GM23338 (cell line): ENCODE results near the gene SMURF1.

Experiments
- CREB1 ChIP-seq: fragments of 250-450 bp; sonication (Bioruptor Pico); IDR thresholded peaks from 2 replicates; pipeline ENCODE4 v1.5.0; 2020; ENCODE audit warnings: low read depth, mild to moderate bottlenecking, moderate library complexity
- EZH2 ChIP-seq: fragments of 200-600 bp; sonication (generic); IDR thresholded peaks from one replicate; pipeline ENCODE4 v1.8.0; 2017; ENCODE audit warnings: antibody characterized with exemption, mild to moderate bottlenecking, low read depth; ENCODE audit not compliant: unreplicated experiment
- EZH2phosphoT487 ChIP-seq: fragments of 200-600 bp; sonication (generic); IDR thresholded peaks from one replicate; pipeline ENCODE4 v1.8.1; 2018; ENCODE audit warnings: antibody characterized with exemption; ENCODE audit not compliant: unreplicated experiment
- JUNB ChIP-seq: IDR thresholded peaks from one replicate; pipeline ENCODE4 v1.6.1; 2016; ENCODE audit warnings: antibody characterized with exemption; ENCODE audit not compliant: unreplicated experiment
- NANOG ChIP-seq: IDR thresholded peaks from 2 replicates; pipeline ENCODE4 v1.6.1; 2016; ENCODE audit warnings: antibody characterized with exemption, borderline replicate concordance
- POLR2AphosphoS5 ChIP-seq: IDR thresholded peaks from 2 replicates; pipeline ENCODE4 v1.6.1; 2016; ENCODE audit warnings: antibody characterized with exemption, low read depth
- STAT1 ChIP-seq: IDR thresholded peaks from one replicate; pipeline ENCODE4 v1.6.1; 2016; ENCODE audit warnings: antibody characterized with exemption; ENCODE audit not compliant: unreplicated experiment
- ZNF114 ChIP-seq: fragments of 250-450 bp; sonication (Bioruptor Pico); IDR thresholded peaks from 2 replicates; pipeline ENCODE4 v1.5.0; 2020; ENCODE audit warnings: mild to moderate bottlenecking, moderate library complexity
- ZNF331 ChIP-seq: fragments of 250-450 bp; sonication (Bioruptor Pico); IDR thresholded peaks from 2 replicates; pipeline ENCODE4 v1.5.0; 2020; ENCODE audit warnings: low read depth, mild to moderate bottlenecking, moderate library complexity
- TF ChIP-seq, protein P1 (sequence below), 2 experiments: fragments of 200-600 bp in 1 of 2; sonication (generic) in 1 of 2; conservative IDR thresholded peaks; 2 replicates each; pipeline versions ENCODE4 v1.5.1 to v1.6.1; 2016 to 2017; ENCODE audit warnings: antibody characterized with exemption in 2 of 2, low read depth in 2 of 2, mild to moderate bottlenecking in 2 of 2, moderate library complexity in 1 of 2
- TF ChIP-seq, protein P2 (sequence below): IDR thresholded peaks from 2 replicates; pipeline ENCODE4 v1.6.1; 2016; ENCODE audit warnings: antibody characterized with exemption
- TF ChIP-seq, protein P3 (sequence below): IDR thresholded peaks from one replicate; pipeline ENCODE4 v1.6.1; 2018; ENCODE audit warnings: antibody characterized with exemption; ENCODE audit not compliant: unreplicated experiment
- TF ChIP-seq, protein P4 (sequence below): fragments of 250-450 bp; sonication (Bioruptor Pico); IDR thresholded peaks from 2 replicates; pipeline ENCODE4 v1.5.0; 2020; ENCODE audit warnings: mild to moderate bottlenecking, moderate library complexity

DNA sequence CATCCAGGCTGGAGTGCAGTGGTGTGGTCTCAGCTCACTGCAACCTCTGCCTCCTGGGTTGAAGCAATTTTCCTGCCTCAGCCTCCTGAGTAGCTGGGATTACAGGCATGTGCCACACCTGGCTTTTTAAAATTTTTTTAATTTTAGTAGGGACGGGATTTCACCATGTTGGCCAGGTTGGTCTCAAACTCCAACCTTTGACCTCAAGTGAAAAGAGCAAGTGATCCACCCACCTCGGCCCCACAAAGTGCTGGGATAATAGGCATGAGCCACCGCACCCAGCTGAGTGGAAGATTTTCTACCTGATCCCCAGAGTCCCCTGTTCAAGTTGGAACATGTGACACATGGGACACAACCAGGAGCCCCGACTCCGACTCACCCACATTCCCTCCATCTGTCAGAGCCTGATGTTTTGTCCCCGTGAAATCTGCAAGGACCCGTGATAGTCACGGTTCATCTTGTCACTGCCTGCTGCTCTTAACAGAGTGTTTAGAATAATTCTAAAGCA, 104.5 kb downstream of the SMURF1 start:
- TF ChIP-seq, protein P1, sequence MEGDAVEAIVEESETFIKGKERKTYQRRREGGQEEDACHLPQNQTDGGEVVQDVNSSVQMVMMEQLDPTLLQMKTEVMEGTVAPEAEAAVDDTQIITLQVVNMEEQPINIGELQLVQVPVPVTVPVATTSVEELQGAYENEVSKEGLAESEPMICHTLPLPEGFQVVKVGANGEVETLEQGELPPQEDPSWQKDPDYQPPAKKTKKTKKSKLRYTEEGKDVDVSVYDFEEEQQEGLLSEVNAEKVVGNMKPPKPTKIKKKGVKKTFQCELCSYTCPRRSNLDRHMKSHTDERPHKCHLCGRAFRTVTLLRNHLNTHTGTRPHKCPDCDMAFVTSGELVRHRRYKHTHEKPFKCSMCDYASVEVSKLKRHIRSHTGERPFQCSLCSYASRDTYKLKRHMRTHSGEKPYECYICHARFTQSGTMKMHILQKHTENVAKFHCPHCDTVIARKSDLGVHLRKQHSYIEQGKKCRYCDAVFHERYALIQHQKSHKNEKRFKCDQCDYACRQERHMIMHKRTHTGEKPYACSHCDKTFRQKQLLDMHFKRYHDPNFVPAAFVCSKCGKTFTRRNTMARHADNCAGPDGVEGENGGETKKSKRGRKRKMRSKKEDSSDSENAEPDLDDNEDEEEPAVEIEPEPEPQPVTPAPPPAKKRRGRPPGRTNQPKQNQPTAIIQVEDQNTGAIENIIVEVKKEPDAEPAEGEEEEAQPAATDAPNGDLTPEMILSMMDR (conservative IDR thresholded peaks at IDR 0.05; ENCODE audit: low read depth in 2 of 2) = no peak
- TF ChIP-seq POLR2AphosphoS5 (no peak), EZH2 (no peak), CREB1 (no peak), JUNB (no peak), NANOG (no peak), EZH2phosphoT487 (no peak), ZNF331 (CRISPR knock-in tag) (no peak), ZNF114 (no peak), STAT1 (no peak)
- TF ChIP-seq, protein P2, sequence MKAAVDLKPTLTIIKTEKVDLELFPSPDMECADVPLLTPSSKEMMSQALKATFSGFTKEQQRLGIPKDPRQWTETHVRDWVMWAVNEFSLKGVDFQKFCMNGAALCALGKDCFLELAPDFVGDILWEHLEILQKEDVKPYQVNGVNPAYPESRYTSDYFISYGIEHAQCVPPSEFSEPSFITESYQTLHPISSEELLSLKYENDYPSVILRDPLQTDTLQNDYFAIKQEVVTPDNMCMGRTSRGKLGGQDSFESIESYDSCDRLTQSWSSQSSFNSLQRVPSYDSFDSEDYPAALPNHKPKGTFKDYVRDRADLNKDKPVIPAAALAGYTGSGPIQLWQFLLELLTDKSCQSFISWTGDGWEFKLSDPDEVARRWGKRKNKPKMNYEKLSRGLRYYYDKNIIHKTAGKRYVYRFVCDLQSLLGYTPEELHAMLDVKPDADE = no peak
- TF ChIP-seq, protein P3, sequence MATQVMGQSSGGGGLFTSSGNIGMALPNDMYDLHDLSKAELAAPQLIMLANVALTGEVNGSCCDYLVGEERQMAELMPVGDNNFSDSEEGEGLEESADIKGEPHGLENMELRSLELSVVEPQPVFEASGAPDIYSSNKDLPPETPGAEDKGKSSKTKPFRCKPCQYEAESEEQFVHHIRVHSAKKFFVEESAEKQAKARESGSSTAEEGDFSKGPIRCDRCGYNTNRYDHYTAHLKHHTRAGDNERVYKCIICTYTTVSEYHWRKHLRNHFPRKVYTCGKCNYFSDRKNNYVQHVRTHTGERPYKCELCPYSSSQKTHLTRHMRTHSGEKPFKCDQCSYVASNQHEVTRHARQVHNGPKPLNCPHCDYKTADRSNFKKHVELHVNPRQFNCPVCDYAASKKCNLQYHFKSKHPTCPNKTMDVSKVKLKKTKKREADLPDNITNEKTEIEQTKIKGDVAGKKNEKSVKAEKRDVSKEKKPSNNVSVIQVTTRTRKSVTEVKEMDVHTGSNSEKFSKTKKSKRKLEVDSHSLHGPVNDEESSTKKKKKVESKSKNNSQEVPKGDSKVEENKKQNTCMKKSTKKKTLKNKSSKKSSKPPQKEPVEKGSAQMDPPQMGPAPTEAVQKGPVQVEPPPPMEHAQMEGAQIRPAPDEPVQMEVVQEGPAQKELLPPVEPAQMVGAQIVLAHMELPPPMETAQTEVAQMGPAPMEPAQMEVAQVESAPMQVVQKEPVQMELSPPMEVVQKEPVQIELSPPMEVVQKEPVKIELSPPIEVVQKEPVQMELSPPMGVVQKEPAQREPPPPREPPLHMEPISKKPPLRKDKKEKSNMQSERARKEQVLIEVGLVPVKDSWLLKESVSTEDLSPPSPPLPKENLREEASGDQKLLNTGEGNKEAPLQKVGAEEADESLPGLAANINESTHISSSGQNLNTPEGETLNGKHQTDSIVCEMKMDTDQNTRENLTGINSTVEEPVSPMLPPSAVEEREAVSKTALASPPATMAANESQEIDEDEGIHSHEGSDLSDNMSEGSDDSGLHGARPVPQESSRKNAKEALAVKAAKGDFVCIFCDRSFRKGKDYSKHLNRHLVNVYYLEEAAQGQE = no peak
- TF ChIP-seq, protein P4, sequence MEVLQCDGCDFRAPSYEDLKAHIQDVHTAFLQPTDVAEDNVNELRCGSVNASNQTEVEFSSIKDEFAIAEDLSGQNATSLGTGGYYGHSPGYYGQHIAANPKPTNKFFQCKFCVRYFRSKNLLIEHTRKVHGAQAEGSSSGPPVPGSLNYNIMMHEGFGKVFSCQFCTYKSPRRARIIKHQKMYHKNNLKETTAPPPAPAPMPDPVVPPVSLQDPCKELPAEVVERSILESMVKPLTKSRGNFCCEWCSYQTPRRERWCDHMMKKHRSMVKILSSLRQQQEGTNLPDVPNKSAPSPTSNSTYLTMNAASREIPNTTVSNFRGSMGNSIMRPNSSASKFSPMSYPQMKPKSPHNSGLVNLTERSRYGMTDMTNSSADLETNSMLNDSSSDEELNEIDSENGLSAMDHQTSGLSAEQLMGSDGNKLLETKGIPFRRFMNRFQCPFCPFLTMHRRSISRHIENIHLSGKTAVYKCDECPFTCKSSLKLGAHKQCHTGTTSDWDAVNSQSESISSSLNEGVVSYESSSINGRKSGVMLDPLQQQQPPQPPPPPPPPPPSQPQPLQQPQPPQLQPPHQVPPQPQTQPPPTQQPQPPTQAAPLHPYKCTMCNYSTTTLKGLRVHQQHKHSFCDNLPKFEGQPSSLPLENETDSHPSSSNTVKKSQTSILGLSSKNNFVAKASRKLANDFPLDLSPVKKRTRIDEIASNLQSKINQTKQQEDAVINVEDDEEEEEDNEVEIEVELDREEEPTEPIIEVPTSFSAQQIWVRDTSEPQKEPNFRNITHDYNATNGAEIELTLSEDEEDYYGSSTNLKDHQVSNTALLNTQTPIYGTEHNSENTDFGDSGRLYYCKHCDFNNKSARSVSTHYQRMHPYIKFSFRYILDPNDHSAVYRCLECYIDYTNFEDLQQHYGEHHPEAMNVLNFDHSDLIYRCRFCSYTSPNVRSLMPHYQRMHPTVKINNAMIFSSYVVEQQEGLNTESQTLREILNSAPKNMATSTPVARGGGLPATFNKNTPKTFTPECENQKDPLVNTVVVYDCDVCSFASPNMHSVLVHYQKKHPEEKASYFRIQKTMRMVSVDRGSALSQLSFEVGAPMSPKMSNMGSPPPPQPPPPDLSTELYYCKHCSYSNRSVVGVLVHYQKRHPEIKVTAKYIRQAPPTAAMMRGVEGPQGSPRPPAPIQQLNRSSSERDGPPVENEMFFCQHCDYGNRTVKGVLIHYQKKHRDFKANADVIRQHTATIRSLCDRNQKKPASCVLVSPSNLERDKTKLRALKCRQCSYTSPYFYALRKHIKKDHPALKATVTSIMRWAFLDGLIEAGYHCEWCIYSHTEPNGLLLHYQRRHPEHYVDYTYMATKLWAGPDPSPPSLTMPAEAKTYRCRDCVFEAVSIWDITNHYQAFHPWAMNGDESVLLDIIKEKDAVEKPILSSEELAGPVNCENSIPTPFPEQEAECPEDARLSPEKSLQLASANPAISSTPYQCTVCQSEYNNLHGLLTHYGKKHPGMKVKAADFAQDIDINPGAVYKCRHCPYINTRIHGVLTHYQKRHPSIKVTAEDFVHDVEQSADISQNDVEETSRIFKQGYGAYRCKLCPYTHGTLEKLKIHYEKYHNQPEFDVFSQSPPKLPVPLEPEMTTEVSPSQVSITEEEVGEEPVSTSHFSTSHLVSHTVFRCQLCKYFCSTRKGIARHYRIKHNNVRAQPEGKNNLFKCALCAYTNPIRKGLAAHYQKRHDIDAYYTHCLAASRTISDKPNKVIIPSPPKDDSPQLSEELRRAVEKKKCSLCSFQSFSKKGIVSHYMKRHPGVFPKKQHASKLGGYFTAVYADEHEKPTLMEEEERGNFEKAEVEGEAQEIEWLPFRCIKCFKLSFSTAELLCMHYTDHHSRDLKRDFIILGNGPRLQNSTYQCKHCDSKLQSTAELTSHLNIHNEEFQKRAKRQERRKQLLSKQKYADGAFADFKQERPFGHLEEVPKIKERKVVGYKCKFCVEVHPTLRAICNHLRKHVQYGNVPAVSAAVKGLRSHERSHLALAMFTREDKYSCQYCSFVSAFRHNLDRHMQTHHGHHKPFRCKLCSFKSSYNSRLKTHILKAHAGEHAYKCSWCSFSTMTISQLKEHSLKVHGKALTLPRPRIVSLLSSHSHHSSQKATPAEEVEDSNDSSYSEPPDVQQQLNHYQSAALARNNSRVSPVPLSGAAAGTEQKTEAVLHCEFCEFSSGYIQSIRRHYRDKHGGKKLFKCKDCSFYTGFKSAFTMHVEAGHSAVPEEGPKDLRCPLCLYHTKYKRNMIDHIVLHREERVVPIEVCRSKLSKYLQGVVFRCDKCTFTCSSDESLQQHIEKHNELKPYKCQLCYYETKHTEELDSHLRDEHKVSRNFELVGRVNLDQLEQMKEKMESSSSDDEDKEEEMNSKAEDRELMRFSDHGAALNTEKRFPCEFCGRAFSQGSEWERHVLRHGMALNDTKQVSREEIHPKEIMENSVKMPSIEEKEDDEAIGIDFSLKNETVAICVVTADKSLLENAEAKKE = no peak
